ENCODE measurements around the gene SAMD9L.

SAMD9L gene

DNA sequence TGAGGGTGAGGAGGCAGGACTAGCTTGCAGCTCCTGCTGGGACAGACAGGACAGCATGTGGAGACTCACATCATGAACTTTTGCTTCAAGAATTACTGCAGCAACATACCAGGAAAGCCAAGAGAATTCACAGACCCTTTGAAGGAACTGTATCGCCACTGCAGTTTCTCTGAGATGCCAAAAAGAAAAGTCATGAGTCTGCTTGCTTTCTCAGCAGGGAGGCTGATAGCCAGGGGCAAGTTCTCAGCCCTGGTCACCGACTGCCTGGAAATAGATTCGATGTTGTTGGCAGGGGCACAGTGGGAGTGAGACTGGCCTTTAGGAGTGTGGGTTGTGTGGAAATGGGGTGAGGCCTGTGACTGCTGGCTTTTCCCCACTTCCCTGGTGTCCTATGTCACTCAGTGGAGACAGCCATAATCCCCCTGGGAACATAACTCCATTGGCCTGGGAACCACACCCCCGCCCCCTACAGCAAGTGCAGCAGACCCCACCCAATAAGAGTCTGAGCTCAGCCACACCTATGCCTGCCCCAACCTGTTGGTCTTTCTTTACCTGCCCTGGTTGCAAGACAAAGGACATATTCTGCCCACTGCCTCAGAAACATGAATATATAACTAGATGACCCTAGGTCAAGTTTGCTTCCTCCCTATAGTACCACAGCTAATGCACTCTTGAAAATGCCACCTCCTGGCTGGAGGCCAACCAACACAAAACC is 28.8 kb downstream of the SAMD9L start:
- TF ChIP-seq, protein P1, sequence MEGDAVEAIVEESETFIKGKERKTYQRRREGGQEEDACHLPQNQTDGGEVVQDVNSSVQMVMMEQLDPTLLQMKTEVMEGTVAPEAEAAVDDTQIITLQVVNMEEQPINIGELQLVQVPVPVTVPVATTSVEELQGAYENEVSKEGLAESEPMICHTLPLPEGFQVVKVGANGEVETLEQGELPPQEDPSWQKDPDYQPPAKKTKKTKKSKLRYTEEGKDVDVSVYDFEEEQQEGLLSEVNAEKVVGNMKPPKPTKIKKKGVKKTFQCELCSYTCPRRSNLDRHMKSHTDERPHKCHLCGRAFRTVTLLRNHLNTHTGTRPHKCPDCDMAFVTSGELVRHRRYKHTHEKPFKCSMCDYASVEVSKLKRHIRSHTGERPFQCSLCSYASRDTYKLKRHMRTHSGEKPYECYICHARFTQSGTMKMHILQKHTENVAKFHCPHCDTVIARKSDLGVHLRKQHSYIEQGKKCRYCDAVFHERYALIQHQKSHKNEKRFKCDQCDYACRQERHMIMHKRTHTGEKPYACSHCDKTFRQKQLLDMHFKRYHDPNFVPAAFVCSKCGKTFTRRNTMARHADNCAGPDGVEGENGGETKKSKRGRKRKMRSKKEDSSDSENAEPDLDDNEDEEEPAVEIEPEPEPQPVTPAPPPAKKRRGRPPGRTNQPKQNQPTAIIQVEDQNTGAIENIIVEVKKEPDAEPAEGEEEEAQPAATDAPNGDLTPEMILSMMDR (IDR thresholded peaks at IDR 0.05; ENCODE audit: control extremely low read depth, extremely low read depth, low read depth, missing control alignments) = no peak
- POLR2A ChIA-PET = interaction anchor here (0.6 kb wide), 1 partner anchor 18 kb away, joined by 3 read pairs; no protein-coding TSS in a partner anchor

DNA sequence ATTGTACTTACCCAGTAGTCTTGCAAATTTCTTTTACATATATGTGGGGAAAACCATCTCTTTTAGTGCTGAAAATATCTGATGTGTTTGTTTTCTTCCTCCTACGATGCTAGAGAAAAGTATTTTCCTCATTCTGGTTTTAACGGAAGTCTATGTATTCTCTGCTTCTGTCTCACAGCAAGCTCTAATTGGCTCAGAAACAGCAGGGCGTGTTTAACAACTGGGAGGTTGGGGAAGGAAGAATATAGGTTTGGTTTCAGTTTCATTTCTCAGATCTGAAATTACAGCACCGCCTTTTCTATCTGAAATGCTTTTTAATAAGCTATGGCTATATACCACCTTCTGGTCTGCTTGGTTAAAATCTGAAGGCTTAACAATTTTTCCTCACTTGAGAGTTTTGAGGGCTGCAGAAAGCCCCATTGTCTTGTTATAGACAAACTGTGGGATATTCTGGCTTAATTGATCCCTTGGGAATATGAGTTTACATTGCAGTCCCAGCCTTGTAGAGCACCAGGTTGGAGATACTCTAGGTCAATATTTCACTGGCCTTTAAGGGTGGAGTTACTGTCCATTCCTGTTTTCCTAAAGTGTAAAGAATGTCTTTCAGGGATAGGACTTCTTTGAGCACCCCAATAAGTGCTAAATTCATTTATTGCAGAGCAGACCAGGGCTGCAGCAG is 30.2 kb downstream of the SAMD9L start, which contains the start of gene SAMD9:
SAMD9 (minus strand) TSS at position 128 of the 679 bp plus-strand sequence. CDS start 11,882 bp downstream, outside the sequence.
- TF ChIP-seq, protein P1 (IDR thresholded peaks at IDR 0.05; ENCODE audit: control extremely low read depth, extremely low read depth, low read depth, missing control alignments) = no peak
- ChIA-PET CTCF (interaction anchor here (1.0 to 1.7 kb wide), 5 partner anchors 10 to 34 kb away, joined by 3 to 6 read pairs (median 4); no protein-coding TSS in a partner anchor), POLR2A (no interaction called here)
- DNase-seq (ENCODE audit: extremely low spot score) = peak; percentile 76

More for the DNA sequence above, 28.8 kb downstream of the SAMD9L start:
- CTCF ChIA-PET = interaction anchor here (1.3 to 1.7 kb wide), 3 partner anchors 13 to 32 kb away, joined by 4 to 8 read pairs (median 5); no protein-coding TSS in a partner anchor
- no peak for DNase-seq (ENCODE audit: extremely low spot score)

DNA sequence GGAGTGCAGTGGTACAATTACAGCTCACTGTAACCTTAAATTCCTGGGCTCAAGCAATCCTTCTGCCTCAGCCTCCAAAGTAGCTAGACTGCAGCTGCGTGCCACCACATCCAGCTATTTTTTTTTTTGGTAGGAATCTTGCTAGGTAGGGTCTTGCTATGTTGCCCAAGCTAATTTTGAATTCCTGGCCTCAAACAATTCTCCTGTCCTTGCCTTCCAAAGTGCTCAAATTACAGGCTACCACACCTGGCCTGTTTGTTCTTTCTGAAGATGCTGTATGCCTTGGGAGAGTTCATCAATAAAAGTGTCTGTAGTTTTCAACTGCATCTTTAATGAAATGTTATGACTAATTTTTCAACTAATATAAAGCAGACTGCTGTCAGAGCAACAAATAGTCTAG is 30.9 kb downstream of the SAMD9L start:
- no peak for DNase-seq (ENCODE audit: extremely low spot score)
- POLR2A ChIA-PET = no interaction called here
- CTCF ChIA-PET = interaction anchor here (1.0 to 1.7 kb wide), 5 partner anchors 10 to 34 kb away, joined by 3 to 6 read pairs (median 4); no protein-coding TSS in a partner anchor
- TF ChIP-seq, protein P1 (IDR thresholded peaks at IDR 0.05; ENCODE audit: control extremely low read depth, extremely low read depth, low read depth, missing control alignments) = no peak

DNA sequence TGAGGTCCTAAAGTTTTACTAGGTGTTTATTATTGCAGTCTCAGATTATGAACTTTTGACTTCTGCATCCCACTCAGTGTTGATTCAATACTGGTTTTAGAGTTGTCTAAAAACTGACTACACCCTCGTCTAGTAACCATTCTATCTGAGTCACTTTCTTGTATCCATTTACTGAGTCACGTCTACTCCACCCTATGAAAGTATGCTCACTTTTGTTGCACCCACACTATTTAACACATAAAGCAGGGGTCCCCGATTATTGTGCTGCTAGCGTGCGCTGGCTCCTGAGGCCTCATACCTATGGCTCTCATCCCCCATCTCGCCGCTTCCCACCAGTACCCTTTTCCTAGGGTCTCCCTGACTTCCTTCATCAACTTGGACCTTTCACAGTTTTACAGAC is 32.4 kb downstream of the SAMD9L start:
- no peak for DNase-seq (ENCODE audit: extremely low spot score)
- POLR2A ChIA-PET = no interaction called here
- TF ChIP-seq, protein P1 (IDR thresholded peaks at IDR 0.05; ENCODE audit: control extremely low read depth, extremely low read depth, low read depth, missing control alignments) = no peak
- CTCF ChIA-PET = no interaction called here

DNA sequence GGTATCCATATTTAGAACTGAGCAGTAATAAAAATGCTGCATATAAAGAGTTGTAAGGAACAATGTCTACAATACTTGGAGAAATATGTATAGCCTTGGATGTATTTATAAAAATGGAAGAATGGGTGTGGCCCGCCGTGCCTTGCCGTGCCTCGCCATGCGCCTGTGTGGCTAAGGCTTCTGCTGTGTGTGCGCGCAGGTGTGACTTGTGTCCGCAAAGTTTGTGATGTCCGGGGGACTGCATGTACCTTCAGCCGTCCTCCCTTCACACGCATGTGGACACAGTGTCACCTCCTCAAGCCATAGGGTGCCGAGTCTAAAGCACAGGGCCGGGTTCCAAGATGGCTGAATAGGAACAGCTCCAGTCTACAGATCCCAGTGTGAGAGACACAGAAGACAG is 40.2 kb downstream of the SAMD9L start:
- TF ChIP-seq, protein P1 (IDR thresholded peaks at IDR 0.05; ENCODE audit: control extremely low read depth, extremely low read depth, low read depth, missing control alignments) = no peak
- ChIA-PET CTCF (interaction anchor here (1.1 to 1.2 kb wide), 3 partner anchors 9 to 124 kb away, joined by 3 to 6 read pairs (median 3); partner anchors contain the start of genes SAMD9 and VPS50), POLR2A (no interaction called here)
- no peak for DNase-seq (ENCODE audit: extremely low spot score)

DNA sequence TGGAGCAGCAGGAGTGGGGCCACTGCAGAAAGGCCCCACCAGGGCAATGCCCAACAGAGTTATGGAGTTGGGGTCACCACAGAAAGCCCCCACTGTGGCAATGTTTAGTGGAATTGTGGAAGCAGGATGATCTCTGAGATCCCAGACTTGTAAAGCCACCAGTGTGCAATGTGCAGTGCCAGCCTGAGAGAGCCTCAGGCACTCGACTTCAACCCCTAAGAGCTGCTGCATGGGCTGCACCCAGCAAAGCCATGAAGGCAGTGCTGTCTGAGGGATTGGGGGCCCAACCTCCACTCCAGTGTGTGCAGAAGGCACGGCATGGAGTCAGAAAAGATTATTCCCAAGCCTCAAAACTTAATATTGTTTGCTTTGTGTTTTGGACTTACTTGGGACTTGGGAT is 50.8 kb downstream of the SAMD9L start:
- ChIA-PET POLR2A (no interaction called here), CTCF (interaction anchor here (0.6 kb wide), 1 partner anchor 957 kb away, joined by 3 read pairs; no protein-coding TSS in a partner anchor)
- TF ChIP-seq, protein P1 (IDR thresholded peaks at IDR 0.05; ENCODE audit: control extremely low read depth, extremely low read depth, low read depth, missing control alignments) = no peak
- no peak for DNase-seq (ENCODE audit: extremely low spot score)

All from GM10248 (cell line).